K562 (cell line): ENCODE results near the gene AIDA. TPM values are rescaled to one million over a fixed set of nuclear protein-coding genes. Genes with fewer than 3 reads are reported as not detected.

ENCODE experiments used
- ATAC-seq: fragments of 200-7000 bp; cut with Tn5 transposase; 3 replicates; pipeline ENCODE4 v1.9.1; 2020; ENCODE audit warnings: moderate library complexity
- BruUV-seq: library from RNA; stranded (reverse); fragments of 400-500 nt; replicated peaks from 2 replicates; lab custom pipeline; 2021; lab: Mats Ljungman, UMichigan
- CTCF ChIA-PET: fragments of 300-600 bp; formaldehyde crosslinking; extraction: SDS; loops from one replicate; lab custom pipeline; 2021; ENCODE audit warnings: low intra/inter-chr PET ratio; lab: Yijun Ruan, JAX
- POLR2A ChIA-PET: fragments of 300-600, 350-650 bp; sonication (Branson Sonifier 250); formaldehyde crosslinking; extraction: SDS; loops from one replicate; lab custom pipeline; 2021; ENCODE audit warnings: antibody characterized with exemption, inconsistent platforms; lab: Yijun Ruan, JAX
- DNase-seq, 4 experiments: peaks; one replicate each; pipeline versions ENCODE4 v3.0.0 to v3.0.0-alpha.2; 2011 to 2018; ENCODE audit warnings: low spot score in 3 of 4, mixed read lengths in 3 of 4; ENCODE audit errors: extremely low read depth in 1 of 4
- FAIRE-seq: peaks from 2 replicates; lab custom pipeline; 2011; peaks lifted over from hg19 to GRCh38; lab: Jason Lieb, UNC
- H2AFZ ChIP-seq: 2 replicates; pipeline ENCODE4 v1.6.0; 2011; ENCODE audit warnings: low read depth, low read length, control low read depth, inconsistent platforms
- H3K27ac ChIP-seq: fragments of 200-600 bp; 3 replicates; pipeline ENCODE4 v1.8.0; 2011; ENCODE audit warnings: low read depth, mild to moderate bottlenecking, control low read depth, inconsistent platforms, low read length, moderate library complexity, mixed read lengths; ENCODE audit errors: extremely low read depth
- H3K27me3 ChIP-seq, 2 experiments: fragments of 300-600 bp in 1 of 2; 2 replicates in 1 of 2; 3 replicates in 1 of 2; pipeline versions ENCODE4 v1.6.0 to v1.8.0; 2011; ENCODE audit warnings: inconsistent platforms in 2 of 2, low read length in 2 of 2, mild to moderate bottlenecking in 1 of 2, mixed read lengths in 1 of 2, moderate library complexity in 1 of 2; ENCODE audit not compliant: control insufficient read depth in 2 of 2, insufficient read depth in 2 of 2
- H3K36me3 ChIP-seq: fragments of 300-600 bp; 3 replicates; pipeline ENCODE4 v1.8.0; 2011; ENCODE audit warnings: mild to moderate bottlenecking, low read length, inconsistent platforms; ENCODE audit not compliant: control insufficient read depth, insufficient read depth
- H3K4me1 ChIP-seq, 2 experiments: fragments of 200-600 bp in 1 of 2; replicated peaks in 1 of 2; 2 replicates in 1 of 2; 3 replicates in 1 of 2; pipeline versions ENCODE4 v1.5.1 to v1.8.0; 2011; ENCODE audit warnings: inconsistent platforms in 2 of 2, low read length in 2 of 2, mild to moderate bottlenecking in 1 of 2, mixed read lengths in 1 of 2, moderate library complexity in 1 of 2; ENCODE audit not compliant: control insufficient read depth in 2 of 2, insufficient read depth in 2 of 2
- H3K4me2 ChIP-seq: 2 replicates; pipeline ENCODE4 v1.6.1; 2011; ENCODE audit warnings: low read length, control low read depth, inconsistent platforms, mixed read lengths; ENCODE audit not compliant: insufficient read depth
- H3K4me3 ChIP-seq: fragments of 200-600 bp; sonication (generic), shearing (Covaris generic); 2 replicates; pipeline ENCODE4 v1.5.1; 2016; ENCODE audit warnings: control low read depth, inconsistent platforms
- H3K79me2 ChIP-seq: fragments of 200-600 bp; 3 replicates; pipeline ENCODE4 v1.8.0; 2011; ENCODE audit warnings: low read length, inconsistent platforms; ENCODE audit not compliant: control insufficient read depth, insufficient read depth
- H3K9ac ChIP-seq, 2 experiments: 2 replicates each; pipeline versions ENCODE4 v1.6.0 to v1.6.1; 2011; ENCODE audit warnings: low read depth in 2 of 2, low read length in 2 of 2, control low read depth in 1 of 2, inconsistent platforms in 1 of 2, mild to moderate bottlenecking in 1 of 2, mixed read lengths in 1 of 2; ENCODE audit not compliant: insufficient read depth in 1 of 2
- H3K9me1 ChIP-seq: one replicate; pipeline ENCODE4 v1.6.0; 2011; ENCODE audit warnings: inconsistent platforms, mild to moderate bottlenecking, low read length, moderate library complexity; ENCODE audit not compliant: control insufficient read depth, insufficient read depth
- H3K9me3 ChIP-seq: replicated peaks from 2 replicates; pipeline ENCODE4 v1.5.1; 2011; ENCODE audit warnings: low read depth, low read length, inconsistent platforms; ENCODE audit not compliant: control insufficient read depth, insufficient read depth
- H4K20me1 ChIP-seq: replicated peaks from 2 replicates; pipeline ENCODE4 v1.6.1; 2011; ENCODE audit warnings: low read length, inconsistent platforms, mixed read lengths; ENCODE audit not compliant: control insufficient read depth, insufficient read depth
- IRF9 ChIP-seq: fragments of 450-650 bp; IDR thresholded peaks from 2 replicates; pipeline ENCODE4 v1.6.1; 2016; ENCODE audit warnings: missing biosample characterization, missing genetic modification characterization
- NR1H2 ChIP-seq: sonication (generic); formaldehyde crosslinking; IDR thresholded peaks from 2 replicates; pipeline ENCODE4 v1.4.0; 2020; ENCODE audit warnings: mild to moderate bottlenecking, missing genetic modification reagents
- RBFOX2 ChIP-seq: fragments of 200-400 bp; formaldehyde crosslinking; IDR thresholded peaks from 2 replicates; pipeline ENCODE4 v1.6.1; 2017; ENCODE audit warnings: low read depth, mild to moderate bottlenecking, low read length, moderate library complexity
- SFPQ ChIP-seq: fragments of 200-400 bp; formaldehyde crosslinking; IDR thresholded peaks from 2 replicates; pipeline ENCODE4 v1.6.1; 2017; ENCODE audit warnings: mild to moderate bottlenecking, low read depth, low read length, moderate library complexity
- SMARCE1 ChIP-seq: fragments of 450-650 bp; IDR thresholded peaks from 2 replicates; pipeline ENCODE4 v1.7.1; 2016; ENCODE audit warnings: mild to moderate bottlenecking
- SRSF1 ChIP-seq: fragments of 200-400 bp; formaldehyde crosslinking; IDR thresholded peaks from 2 replicates; pipeline ENCODE4 v1.6.1; 2017; ENCODE audit warnings: mild to moderate bottlenecking, low read depth, low read length, moderate library complexity
- ZFPM2 ChIP-seq: fragments of 250-450 bp; sonication (Bioruptor Pico); IDR thresholded peaks from 2 replicates; pipeline ENCODE4 v1.5.1; 2022; ENCODE audit warnings: mild to moderate bottlenecking
- ZNF165 ChIP-seq: fragments of 250-450 bp; sonication (Bioruptor Pico); IDR thresholded peaks from 2 replicates; pipeline ENCODE4 v1.4.0; 2020; ENCODE audit warnings: borderline replicate concordance
- ZNF24 ChIP-seq: fragments of 450-650 bp; IDR thresholded peaks from 2 replicates; pipeline ENCODE4 v1.6.1; 2016
- WGBS: fragments of 100-300 bp; shearing (Covaris generic); methylation state at CpG from one replicate; pipeline ENCODE4 v1.1.6; 2016; ENCODE audit warnings: low coverage, mixed read lengths; ENCODE audit not compliant: insufficient coverage; ENCODE audit errors: missing lambda C conversion rate; 5-methylcytosine and 5-hydroxymethylcytosine counted together
- in situ Hi-C: fragments of 300-500 bp; cut with MboI; formaldehyde crosslinking; loops from 4 replicates; pipeline ENCODE4 v1.15.0; 2018; ENCODE audit warnings: inconsistent platforms, mixed read lengths
- intact Hi-C: fragments of 100-400 bp; cut with micrococcal nuclease; formaldehyde crosslinking; loops from 2 replicates; pipeline ENCODE4 v1.14.2; 2022
- polyA plus RNA-seq, 8 experiments: library from polyadenylated mRNA; depleted of rRNA in 4 of 8; stranded (reverse) in 5 of 8; unstranded in 3 of 8; fragments of >200 nt; fragmentation: Nextera tagmentation in 2 of 8; fragmentation: Illumina TruSeq in 1 of 8; extraction: Ambion mirVana in 2 of 8; extraction: Trizol in 1 of 8; gene quantifications; 2 replicates each; pipeline versions ENCODE4 v1.2.1 to v1.2.3, GENCODE V29; 2011 to 2014; ENCODE audit warnings: inconsistent platforms in 1 of 8, missing spikeins in 1 of 8
- total RNA-seq, 7 experiments: library from RNA; depleted of rRNA in 6 of 7; stranded (reverse); fragments of >200 nt in 6 of 7; fragmentation: Illumina TruSeq in 2 of 7; extraction: Trizol in 2 of 7; gene quantifications; 2 replicates each; pipeline versions ENCODE4 v1.2.1 to v1.2.3, GENCODE V29; 2011 to 2021; ENCODE audit warnings: low replicate concordance in 1 of 7
- TF ChIP-seq, protein P1 (sequence below): fragments of 450-650 bp; IDR thresholded peaks from 2 replicates; pipeline ENCODE4 v1.6.1; 2016; ENCODE audit warnings: low read depth
- TF ChIP-seq, protein P2 (sequence below): fragments of 250-450 bp; sonication (Bioruptor Pico); IDR thresholded peaks from 2 replicates; pipeline ENCODE4 v1.8.0; 2022; ENCODE audit warnings: inconsistent platforms, mild to moderate bottlenecking, moderate library complexity, borderline replicate concordance

Gene AIDA
- total and polyA plus RNA-seq, 9 of the 15 experiments (the other 6 are each of a cell fraction or from before 2014, with no cell fraction given) = 18.2 to 77.9 (median 24.9) TPM

GRCh38 chr1:222730866-222731265 is 18.6 kb upstream of the AIDA start:
- H3K4me3 ChIP-seq = no peak overlapping the region
- no peaks in the 10 kb centered on the region for H4K20me1 ChIP-seq
- intact Hi-C loops = no loop called here
- H3K9me3 ChIP-seq = no peaks in the 10 kb centered on the region
- FAIRE-seq (no peak), DNase-seq (no peak), ATAC-seq (no peak)
- no peak overlapping the region for H3K9ac ChIP-seq
- H3K4me2 ChIP-seq = no peak overlapping the region
- BruUV-seq = no TSS peak
- WGBS = 95% methylated on average over 1 of the region's 1 CpG
- ChIA-PET CTCF (no interaction called here), POLR2A (interaction anchor here (0.6 kb wide), 1 partner anchor 12 kb away, joined by 3 read pairs; no protein-coding TSS in a partner anchor)
- H2AFZ ChIP-seq = no peak overlapping the region
- peaks cover 83% of the 10 kb centered on the region for H3K36me3 ChIP-seq
- H3K27ac ChIP-seq = no peak overlapping the region
- no peaks in the 10 kb centered on the region for H3K9me1 ChIP-seq
- no peaks in the 10 kb centered on the region for H3K79me2 ChIP-seq
- H3K4me1 ChIP-seq = no peaks in the 10 kb centered on the region
- H3K27me3 ChIP-seq = no peaks in the 10 kb centered on the region
- in situ Hi-C loops = no loop called here
- TF ChIP-seq IRF9 (tag) (no peak), SMARCE1 (no peak), NR1H2 (CRISPR knock-in tag) (no peak), SRSF1 (no peak), ZNF24 (no peak), RBFOX2 (no peak), ZNF165 (CRISPR knock-in tag) (no peak), ZFPM2 (CRISPR knock-in tag) (no peak), SFPQ (no peak)
- TF ChIP-seq, protein P1, sequence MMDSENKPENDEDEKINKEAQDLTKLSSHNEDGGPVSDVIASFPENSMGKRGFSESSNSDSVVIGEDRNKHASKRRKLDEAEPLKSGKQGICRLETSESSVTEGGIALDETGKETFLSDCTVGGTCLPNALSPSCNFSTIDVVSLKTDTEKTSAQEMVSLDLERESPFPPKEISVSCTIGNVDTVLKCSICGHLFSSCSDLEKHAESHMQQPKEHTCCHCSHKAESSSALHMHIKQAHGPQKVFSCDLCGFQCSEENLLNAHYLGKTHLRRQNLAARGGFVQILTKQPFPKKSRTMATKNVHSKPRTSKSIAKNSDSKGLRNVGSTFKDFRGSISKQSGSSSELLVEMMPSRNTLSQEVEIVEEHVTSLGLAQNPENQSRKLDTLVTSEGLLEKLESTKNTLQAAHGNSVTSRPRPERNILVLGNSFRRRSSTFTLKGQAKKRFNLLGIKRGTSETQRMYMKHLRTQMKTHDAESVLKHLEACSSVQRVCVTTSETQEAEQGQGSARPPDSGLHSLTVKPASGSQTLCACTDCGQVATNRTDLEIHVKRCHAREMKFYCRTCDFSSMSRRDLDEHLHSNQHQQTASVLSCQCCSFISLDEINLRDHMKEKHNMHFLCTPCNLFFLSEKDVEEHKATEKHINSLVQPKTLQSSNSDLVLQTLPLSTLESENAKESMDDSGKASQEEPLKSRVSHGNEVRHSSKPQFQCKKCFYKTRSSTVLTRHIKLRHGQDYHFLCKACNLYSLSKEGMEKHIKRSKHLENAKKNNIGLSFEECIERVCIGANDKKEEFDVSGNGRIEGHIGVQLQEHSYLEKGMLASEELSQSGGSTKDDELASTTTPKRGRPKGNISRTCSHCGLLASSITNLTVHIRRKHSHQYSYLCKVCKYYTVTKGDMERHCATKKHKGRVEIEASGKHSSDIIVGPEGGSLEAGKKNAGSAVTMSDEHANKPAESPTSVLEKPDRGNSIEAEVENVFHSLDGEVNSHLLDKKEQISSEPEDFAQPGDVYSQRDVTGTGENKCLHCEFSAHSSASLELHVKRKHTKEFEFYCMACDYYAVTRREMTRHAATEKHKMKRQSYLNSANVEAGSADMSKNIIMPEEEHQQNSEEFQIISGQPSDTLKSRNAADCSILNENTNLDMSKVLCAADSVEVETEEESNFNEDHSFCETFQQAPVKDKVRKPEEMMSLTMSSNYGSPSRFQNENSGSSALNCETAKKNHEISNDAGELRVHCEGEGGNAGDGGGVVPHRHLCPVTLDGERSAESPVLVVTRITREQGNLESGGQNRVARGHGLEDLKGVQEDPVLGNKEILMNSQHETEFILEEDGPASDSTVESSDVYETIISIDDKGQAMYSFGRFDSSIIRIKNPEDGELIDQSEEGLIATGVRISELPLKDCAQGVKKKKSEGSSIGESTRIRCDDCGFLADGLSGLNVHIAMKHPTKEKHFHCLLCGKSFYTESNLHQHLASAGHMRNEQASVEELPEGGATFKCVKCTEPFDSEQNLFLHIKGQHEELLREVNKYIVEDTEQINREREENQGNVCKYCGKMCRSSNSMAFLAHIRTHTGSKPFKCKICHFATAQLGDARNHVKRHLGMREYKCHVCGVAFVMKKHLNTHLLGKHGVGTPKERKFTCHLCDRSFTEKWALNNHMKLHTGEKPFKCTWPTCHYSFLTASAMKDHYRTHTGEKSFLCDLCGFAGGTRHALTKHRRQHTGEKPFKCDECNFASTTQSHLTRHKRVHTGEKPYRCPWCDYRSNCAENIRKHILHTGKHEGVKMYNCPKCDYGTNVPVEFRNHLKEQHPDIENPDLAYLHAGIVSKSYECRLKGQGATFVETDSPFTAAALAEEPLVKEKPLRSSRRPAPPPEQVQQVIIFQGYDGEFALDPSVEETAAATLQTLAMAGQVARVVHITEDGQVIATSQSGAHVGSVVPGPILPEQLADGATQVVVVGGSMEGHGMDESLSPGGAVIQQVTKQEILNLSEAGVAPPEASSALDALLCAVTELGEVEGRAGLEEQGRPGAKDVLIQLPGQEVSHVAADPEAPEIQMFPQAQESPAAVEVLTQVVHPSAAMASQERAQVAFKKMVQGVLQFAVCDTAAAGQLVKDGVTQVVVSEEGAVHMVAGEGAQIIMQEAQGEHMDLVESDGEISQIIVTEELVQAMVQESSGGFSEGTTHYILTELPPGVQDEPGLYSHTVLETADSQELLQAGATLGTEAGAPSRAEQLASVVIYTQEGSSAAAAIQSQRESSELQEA = no peak
- TF ChIP-seq, protein P2, sequence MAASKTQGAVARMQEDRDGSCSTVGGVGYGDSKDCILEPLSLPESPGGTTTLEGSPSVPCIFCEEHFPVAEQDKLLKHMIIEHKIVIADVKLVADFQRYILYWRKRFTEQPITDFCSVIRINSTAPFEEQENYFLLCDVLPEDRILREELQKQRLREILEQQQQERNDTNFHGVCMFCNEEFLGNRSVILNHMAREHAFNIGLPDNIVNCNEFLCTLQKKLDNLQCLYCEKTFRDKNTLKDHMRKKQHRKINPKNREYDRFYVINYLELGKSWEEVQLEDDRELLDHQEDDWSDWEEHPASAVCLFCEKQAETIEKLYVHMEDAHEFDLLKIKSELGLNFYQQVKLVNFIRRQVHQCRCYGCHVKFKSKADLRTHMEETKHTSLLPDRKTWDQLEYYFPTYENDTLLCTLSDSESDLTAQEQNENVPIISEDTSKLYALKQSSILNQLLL (CRISPR knock-in tag) = no peak
